ENCODE measurements around the gene ZNF3. TPM values are rescaled to one million over a fixed set of nuclear protein-coding genes. Genes with fewer than 3 reads are reported as not detected.

ZNF3 gene
- total and polyA plus RNA-seq, 9 donors = 21.9 to 45.0 (median 38.4) TPM

DNA sequence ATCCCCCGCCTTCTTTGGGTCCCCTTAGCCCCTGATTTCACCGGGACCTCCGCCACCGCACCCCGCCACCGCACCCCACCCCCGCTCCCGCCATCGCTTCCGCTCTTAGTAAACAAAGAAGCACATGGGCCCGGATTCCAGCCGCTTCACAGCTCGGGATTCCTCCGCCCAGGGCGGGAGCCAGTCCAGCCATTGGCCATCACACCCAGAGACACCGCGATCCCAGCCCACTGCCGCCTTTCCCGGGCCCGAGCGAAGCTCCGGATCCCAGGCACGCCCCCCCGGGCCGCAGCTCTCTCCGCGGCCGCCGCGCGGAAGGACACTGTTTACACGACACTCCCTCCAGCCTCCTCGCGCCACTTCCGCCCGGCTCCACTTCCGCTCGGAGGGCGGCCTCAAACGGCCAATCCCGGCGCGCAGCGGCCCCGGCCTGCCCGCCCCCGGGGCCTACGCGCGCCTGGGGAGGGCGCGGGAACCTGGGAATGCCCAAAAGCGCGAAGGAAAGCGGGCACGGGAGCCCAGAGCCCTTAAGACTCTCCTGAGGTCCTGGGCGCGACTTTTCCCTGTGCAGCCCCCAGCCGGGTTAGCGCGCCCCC, 19.0 kb upstream of the ZNF3 start:
- no peaks in the 10 kb centered on the region for H3K36me3 ChIP-seq
- intact Hi-C loops (cut with DNase I) = no loop called here
- H3K9me3 ChIP-seq = no peaks in the 10 kb centered on the region
- DNase-seq = peak; percentile 95 to 98 (median 96)
- peak overlapping the region; percentile 78 to 91 for H3K27ac ChIP-seq
- H3K4me1 ChIP-seq (ENCODE audit: insufficient read depth) = no peaks in the 10 kb centered on the region
- H3K27me3 ChIP-seq = no peaks in the 10 kb centered on the region
- TF ChIP-seq, protein P1, sequence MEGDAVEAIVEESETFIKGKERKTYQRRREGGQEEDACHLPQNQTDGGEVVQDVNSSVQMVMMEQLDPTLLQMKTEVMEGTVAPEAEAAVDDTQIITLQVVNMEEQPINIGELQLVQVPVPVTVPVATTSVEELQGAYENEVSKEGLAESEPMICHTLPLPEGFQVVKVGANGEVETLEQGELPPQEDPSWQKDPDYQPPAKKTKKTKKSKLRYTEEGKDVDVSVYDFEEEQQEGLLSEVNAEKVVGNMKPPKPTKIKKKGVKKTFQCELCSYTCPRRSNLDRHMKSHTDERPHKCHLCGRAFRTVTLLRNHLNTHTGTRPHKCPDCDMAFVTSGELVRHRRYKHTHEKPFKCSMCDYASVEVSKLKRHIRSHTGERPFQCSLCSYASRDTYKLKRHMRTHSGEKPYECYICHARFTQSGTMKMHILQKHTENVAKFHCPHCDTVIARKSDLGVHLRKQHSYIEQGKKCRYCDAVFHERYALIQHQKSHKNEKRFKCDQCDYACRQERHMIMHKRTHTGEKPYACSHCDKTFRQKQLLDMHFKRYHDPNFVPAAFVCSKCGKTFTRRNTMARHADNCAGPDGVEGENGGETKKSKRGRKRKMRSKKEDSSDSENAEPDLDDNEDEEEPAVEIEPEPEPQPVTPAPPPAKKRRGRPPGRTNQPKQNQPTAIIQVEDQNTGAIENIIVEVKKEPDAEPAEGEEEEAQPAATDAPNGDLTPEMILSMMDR (IDR thresholded peaks at IDR 0.05) = no peak
- TF ChIP-seq POLR2A (IDR thresholded peaks at IDR 0.05) (peak; percentile 34), EP300 (IDR thresholded peaks at IDR 0.05) (no peak)
- peak overlapping the region; percentile 85 for H3K4me3 ChIP-seq
- WGBS, 3 donors = 0 to 1% (median 0%) methylated on average over 40 to 61 of the region's 61 CpGs

DNA sequence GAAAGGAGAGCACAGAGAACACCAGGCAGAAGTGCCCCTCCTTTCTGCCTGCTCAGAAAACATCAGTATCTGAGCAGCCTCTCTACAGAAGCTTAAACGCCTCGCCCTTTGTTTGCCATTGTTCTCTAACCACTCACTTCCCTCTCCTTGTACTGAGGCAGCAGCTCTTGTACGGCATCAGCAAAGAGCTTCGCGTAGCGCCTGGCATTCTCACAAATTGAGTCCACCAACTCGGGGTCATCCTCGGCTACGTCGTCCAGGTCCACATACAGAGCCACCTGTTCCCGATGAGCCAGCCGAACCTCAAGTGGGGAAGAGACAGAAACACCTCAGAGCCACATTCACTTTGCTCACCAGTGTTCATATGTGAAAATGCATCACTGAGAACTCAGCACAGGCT, 17.9 kb upstream of the ZNF3 start:
- intact Hi-C loops (cut with DNase I) = no loop called here
- Histone ChIP-seq H3K36me3 (no peaks in the 10 kb centered on the region), H3K27me3 (no peaks in the 10 kb centered on the region), H3K4me3 (peak overlapping the region; percentile 85), H3K9me3 (no peaks in the 10 kb centered on the region), H3K4me1 (ENCODE audit: insufficient read depth) (no peaks in the 10 kb centered on the region), H3K27ac (peak overlapping the region in 1 of 2 donors; percentile 91)
- 19 to 48% (median 22%) methylated on average over 12 of the region's 12 CpGs for WGBS, 3 donors
- DNase-seq = no peak
- TF ChIP-seq POLR2A (IDR thresholded peaks at IDR 0.05) (no peak), EP300 (IDR thresholded peaks at IDR 0.05) (no peak)
- TF ChIP-seq, protein P1 (IDR thresholded peaks at IDR 0.05) = no peak

DNA sequence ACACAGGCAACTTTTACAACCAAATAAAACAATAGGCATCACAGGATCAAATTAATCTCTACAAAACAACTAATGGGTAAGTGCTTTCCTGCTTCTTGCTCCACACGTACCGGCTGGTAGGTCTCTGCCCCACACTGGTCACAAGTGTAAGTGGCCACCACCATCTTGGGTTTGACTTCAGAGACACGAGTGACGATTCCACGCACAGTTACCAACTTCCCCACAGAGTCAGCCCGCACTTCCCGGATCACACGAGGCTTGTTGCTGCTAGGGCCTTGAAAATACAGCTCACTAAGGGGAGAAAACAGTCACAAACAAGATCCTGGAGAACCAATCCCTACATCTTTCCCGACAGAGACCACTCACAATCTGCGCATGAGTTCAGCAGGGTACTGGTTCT, 17.4 kb upstream of the ZNF3 start:
- DNase-seq = no peak
- TF ChIP-seq EP300 (IDR thresholded peaks at IDR 0.05) = no peak
- TF ChIP-seq, protein P1 (IDR thresholded peaks at IDR 0.05) = no peak
- TF ChIP-seq POLR2A (IDR thresholded peaks at IDR 0.05) = no peak
- 64 to 76% (median 67%) methylated on average over 10 of the region's 10 CpGs for WGBS, 3 donors
- intact Hi-C loops (cut with DNase I) = no loop called here
- Histone ChIP-seq H3K4me3 (no peak overlapping the region), H3K27me3 (no peaks in the 10 kb centered on the region), H3K4me1 (ENCODE audit: insufficient read depth) (no peaks in the 10 kb centered on the region), H3K27ac (no peak overlapping the region), H3K9me3 (no peaks in the 10 kb centered on the region), H3K36me3 (no peaks in the 10 kb centered on the region)

DNA sequence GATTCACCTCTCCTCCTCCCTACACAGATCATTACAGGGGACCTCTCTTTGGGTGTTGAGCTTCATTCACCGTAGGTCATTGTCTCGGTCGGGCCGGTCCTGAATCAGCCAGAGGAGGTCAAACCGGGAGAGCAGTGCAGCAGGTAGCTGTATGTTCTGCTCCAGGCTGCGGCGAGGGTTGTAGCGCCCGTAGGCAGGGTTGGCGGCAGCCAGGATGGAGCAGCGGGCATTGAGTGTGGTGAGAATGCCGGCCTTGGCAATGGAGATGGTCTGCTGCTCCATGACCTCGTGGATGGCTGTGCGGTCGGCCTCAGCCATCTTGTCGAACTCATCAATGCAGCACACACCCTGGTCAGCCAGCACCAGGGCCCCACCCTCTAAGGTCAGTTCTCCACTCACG, 14.2 kb upstream of the ZNF3 start:
- TF ChIP-seq, protein P1 (IDR thresholded peaks at IDR 0.05) = no peak
- TF ChIP-seq POLR2A (IDR thresholded peaks at IDR 0.05) (no peak), EP300 (IDR thresholded peaks at IDR 0.05) (no peak)
- Histone ChIP-seq H3K27me3 (no peaks in the 10 kb centered on the region), H3K9me3 (no peaks in the 10 kb centered on the region), H3K4me1 (ENCODE audit: insufficient read depth) (no peaks in the 10 kb centered on the region), H3K36me3 (no peaks in the 10 kb centered on the region), H3K4me3 (no peak overlapping the region), H3K27ac (no peak overlapping the region)
- WGBS, 3 donors = 84 to 91% (median 84%) methylated on average over 17 of the region's 17 CpGs
- no peak for DNase-seq
- intact Hi-C loops (cut with DNase I) = no loop called here
